Kidney glomerular epithelial cell (primary cell): Measurements from ENCODE around the gene COG7.
"Not testable (repeated sequence)": the region's sequence is repeated elsewhere in the genome, so short reads cannot be mapped to it uniquely, and the experiment has no call there.

Experiments used
- DNase-seq: peaks from one replicate; lab custom pipeline; 2025; lab: John Stamatoyannopoulos, UW

Gene COG7

DNA sequence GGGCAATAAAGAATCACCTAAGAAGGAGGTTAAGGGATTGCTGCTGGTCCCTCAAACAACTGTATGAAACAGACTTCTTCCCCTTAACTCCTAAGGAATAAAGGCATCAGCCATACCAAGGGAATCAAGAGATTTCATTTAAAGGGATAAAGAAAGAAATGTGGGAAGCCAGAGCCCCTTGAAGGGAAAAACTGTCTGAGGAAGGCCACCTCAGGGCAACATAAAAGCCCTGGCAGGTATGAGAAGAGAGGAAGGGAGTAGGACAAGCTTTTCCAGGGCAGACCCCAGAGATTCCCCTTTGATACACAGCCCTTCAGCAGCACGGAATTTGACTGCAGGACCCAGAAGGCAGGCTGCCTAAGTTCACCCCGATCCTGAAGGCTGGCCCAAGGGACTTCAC lies 43.5 kb downstream of the COG7 start:
- DNase-seq, result no peak

DNA sequence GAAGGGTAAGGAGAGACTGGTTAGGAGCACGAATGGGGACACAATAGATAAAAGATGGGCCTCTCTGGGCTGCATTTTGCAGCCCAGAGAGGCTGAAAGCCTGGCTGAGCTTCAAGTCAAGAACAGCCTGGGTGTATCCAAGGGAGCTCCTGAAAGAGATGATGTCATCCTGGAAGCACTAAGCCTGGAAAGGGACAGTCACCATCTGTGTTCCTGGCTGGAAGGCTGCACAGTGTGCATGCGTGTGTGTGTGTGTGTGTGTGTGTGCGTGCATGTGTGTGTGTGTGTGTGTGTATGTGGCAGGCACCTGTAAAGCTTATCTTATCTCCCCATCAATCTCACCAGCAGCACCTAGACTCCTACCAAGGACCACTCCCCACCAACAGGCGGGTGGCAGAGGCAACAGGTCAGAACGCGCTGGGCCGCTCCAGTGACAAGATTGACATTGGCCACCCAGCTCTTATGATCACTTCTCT lies 44.1 kb downstream of the COG7 start:
- peak; percentile 8 for DNase-seq

DNA sequence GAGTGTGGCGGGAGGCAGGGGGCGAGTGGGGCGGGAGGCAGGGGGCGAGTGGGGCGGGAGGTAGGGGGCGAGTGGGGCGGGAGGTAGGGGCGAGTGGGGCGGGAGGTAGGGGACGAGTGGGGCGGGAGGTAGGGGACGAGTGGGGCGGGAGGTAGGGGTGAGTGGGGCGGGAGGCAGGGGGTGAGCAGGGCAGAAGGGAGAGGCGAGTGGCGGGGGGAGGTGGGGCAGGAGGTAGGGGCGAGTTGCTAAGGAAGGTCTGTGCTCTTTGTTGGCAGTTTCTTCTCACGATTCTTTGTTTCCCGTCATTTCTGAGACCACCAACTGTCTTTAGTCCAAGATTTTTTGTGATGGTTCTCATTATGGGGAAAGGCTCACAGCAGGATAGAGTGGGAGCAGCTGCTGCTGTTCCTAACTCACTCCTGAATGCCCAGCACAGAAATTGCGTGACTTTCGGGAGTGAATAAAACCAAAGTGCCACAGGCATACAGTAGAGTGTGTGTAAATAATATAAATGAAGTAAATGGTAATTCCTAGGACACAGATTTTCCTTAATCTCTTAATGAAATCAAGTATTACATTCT lies 44.7 kb downstream of the COG7 start:
- no peak for DNase-seq

DNA sequence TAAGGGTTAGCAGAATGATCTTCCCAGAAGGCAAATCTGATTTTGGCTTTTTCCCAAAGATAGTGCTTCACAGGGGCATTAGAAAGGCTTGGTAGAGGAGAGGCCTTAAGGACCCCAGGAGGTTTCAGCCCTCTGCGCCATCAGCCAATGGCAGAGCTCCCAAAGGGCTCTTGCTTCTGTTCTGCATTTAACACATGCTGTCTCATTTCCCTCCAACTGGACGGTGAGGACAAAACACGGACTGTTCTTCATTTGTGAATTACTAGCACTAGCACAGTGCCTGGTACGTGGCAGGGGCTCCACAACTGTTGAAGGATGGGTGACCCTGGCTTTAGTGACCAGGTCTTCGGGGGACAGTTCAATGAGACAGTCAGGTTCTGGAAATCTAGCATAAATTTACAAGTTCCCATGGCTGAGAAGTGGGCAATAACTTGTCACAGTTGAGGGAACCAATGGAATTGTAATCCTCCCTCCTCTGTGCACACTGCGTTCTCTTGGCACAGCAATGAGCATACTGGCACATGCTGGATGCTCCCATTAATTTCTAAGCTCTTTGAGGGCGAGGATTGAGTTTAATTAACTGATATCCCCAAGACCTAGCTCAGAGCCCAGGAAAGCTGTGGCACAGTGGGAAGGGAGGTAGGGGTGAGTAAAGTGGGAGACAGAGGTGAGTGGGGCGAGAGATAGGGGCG lies 45.4 kb downstream of the COG7 start:
- DNase-seq, result no peak

DNA sequence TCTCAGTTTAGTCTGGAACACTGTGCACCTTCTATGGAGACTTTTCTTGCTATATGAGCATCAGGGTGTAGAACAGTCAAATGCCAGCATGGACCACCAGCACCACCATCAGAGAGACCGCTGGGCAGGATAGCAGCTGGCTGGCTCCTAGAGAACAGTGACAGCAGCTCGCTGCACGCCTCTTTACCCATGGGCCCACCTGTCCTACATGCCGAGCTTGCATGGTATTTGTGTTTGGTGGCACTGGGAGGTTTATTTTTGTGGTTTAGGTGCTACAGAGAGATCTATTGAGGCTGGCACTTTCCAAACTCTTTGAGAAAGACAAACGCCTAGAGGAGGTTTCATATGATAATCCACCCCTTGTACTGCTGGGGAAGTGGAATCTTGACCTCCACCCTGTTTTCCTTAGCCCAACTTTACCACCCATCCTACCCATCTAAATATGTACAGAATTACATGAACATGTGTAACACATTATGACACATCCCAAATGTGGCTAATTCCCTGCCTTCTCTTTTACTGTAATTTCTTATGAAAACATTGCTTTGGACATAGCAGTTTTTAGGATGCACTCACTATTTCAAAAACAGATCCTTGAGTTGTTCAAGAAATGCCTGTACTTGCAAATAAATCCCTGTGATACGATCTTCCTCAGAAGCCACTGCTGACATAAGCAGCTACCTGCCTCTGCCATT lies 46.3 kb downstream of the COG7 start:
- DNase-seq, result no peak

DNA sequence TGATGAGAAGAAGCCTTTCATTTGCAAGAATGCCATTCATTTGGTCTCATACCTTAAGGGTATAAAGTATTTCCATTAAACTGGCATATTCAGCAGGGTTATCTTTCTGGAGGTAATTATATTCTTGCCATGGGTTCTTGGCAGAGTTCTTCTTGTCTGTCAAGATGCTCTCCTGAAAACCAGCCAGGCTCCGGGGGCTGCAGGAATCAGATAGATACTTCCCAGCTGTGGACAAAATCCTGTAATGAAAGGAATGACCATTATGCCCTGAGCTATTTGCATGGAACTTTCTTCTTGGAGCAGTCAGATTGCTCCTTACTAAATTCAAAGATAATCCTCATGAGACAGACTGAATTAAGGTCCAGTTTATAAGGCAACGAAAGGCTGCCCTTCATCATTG lies 47.0 kb downstream of the COG7 start:
- no peak for DNase-seq

DNA sequence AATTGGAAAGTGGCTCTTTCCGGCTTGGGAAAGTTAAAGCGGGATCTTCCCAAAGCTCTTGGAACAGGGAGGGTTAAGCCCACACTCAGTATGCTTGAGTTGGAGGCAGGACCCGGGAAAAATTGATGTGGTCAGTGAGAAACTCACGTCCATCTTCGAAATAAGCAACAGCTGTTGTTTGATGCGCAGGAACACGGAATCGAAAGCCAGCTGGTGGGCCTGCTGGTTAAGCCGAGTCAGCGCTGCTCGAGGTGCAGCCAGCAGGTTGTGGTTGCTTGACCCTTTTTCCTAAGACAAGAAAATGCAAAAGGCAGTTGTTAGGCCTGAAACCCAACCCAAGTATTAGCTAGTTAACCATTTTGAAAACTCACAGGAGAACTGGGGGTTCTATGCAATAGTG lies 49.4 kb downstream of the COG7 start:
- DNase-seq, result no peak

DNA sequence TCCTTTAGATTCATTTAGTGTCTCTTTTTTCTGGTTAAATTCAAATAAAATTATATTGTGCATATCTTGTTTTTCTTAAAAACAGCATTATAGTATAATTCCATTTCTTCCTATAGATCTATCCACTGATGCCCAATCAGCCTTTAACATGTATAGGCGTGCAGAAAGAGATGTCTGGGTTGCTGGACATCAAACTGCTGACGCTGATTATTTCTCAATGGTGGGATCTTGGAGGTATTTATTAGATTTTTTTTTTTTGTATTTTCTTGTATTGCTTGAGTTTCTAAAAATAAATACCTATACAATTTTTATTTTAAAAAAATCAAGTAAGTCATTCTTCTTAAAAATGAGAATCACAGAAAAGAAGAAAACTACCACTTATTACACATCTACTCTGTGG lies 50.9 kb downstream of the COG7 start:
- no peak for DNase-seq

DNA sequence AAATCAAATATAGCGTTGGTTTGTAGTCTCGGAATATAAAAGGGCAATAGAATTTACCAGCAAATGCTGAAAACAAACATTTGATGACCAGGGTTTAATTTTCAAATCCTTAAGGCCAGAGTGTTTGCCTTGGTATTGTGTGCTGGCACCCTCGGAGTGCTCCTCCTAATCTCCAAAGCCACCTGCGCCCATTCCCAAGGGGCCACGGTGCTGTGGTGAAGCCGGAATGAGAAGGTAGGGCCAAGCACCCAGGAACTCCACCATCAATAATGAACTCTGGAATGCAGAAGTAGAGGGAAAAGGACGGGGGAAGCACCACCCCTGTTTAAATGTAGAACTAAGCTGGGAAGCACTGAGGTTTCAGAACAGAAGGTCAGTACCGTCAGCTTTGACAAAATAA lies 51.9 kb downstream of the COG7 start:
- no peak for DNase-seq

DNA sequence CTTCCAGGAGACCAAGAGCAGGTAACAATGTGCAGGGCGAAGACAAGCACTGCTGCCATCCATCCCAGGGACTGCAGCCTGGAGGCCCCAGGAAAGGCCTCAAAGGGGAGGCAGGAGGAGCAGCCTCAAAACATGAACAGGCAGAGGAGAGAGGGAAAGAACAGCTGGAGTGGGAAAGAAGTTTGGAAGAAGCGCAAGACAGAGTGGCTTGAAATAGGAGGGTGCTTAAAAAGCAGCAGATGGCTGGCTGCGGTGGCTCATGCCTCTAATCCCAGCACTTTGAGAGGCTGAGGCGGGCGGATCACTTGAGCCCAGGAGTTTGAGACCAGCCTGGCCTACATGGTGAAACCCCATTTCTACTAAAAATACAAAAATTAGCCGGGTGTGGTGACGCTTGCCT lies 52.5 kb downstream of the COG7 start:
- DNase-seq, result not testable (repeated sequence)

DNA sequence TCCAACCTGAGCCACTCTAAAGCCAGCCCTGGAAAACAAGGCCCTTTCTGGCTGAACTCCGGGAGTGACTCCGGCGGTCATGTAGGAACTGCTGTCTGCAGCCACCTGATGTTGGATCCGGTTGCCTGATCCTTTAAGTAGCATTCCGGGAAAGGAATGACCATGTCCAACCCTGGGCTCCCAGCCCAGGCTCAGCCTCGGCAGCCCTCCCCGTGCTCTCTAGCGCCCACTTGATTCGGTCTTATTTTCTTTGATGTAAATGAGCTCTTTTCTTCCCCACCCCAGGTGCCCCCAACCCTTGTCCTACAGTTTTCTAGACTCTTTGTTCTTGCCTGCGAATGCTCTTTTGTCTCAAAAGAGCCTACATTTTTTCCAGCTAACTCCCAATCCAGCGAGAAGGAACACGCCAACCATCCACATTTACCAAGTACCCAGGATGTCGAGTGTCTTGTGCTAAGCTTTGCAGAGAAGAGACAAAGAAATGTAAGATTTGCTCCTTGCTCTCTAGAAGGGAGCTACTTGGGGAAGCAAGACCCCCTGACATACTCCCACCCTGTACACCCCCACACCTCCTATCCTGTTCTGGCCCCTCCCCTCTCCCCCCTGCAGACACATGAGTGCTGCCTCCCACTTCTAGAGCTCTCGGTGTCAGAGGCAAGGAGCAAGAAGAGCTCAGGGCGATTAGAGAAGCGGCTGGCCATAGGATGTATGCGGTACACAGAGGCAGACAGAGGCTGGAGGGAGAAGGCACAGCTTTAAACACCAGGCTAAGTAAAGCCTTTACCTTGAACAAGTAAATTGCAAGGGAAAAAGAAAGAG lies 53.8 kb downstream of the COG7 start:
- DNase-seq, result no peak

DNA sequence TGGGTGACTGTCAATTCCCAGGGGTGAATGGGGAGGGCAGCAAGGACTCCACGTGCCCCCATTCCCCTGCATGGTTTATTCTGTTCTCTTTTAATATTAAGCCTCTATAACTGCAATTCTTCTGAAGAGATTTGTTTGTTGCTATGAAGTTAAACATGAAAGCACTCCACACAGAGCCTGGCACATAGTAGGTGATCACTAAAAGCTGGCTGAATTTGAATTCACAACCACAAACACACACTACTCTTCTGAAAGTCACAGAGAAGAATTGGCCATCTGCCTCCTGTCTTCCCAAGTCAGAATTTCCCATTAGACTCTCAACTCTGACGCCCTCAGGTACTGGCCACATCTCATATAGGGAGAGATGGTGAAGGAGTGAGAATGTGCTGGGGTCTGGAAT lies 55.5 kb downstream of the COG7 start:
- no peak for DNase-seq

DNA sequence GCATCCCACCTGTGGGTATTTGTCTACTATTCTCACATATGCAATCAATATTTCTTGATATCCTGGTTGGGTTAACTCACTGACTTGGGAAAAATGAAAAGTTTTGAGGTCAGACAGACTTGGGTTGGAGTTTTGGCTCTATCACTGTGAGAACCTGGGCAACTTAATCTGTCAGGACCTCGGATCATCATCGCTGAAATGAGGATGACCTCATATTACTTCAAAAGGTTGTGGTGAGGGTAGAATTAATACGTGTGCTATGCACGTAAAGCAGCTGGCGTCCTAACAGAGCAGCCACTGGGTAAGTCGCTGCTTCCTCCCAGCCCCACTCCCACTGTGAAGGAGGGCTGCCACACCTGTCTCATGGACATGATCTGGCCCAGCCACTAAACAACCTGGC lies 57.3 kb downstream of the COG7 start:
- no peak for DNase-seq

DNA sequence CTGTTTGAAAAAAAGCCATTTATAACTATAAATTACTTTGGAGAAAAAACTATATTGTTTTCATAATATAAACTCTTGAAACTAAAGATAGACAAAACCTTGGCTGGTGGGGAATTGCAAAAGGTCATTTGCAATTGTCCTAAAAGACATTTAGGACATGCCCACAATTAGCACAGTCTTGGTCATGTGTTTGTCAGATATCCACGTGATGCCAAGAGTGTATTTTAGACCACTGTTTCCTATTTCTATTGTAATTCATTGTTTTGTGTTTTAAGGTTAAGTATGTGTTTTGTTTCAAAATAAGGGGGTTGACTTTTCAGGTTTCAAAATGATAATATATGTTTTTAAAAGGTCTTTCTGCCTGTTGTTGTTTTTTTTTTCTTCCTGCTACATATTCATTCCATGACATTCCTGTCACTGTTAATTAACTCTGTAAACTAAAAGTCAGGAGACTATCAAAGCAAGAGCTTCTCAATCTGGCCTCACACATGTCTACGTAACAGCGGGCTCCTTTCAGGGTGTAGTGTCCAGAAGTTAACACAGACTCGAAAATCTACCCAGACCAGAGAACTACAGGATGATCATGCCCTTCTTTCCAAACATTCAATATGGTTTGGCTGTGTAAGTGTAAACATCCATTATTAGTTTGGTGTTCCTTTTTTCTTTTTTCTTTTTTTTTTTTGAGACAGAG lies 58.7 kb downstream of the COG7 start:
- no peak for DNase-seq

DNA sequence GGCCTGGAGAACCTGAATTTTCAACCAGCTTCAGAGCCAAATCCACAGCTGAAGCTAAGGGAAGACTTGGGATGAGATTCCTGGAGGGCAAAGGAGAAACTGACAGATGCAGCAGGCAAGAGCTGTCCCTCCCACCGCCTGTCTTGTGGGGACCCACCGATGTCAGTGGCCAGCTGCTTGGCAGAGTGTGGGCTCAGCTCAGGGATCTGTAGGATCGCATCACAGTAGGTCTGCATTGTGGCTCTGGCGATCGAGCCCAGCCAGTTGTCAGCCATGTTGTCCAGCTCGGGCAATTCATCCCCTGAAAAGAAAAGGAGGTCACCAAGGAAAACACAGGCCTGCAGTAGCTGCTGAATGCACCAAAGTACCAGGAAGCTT lies 60.8 kb downstream of the COG7 start:
- DNase-seq, result no peak

DNA sequence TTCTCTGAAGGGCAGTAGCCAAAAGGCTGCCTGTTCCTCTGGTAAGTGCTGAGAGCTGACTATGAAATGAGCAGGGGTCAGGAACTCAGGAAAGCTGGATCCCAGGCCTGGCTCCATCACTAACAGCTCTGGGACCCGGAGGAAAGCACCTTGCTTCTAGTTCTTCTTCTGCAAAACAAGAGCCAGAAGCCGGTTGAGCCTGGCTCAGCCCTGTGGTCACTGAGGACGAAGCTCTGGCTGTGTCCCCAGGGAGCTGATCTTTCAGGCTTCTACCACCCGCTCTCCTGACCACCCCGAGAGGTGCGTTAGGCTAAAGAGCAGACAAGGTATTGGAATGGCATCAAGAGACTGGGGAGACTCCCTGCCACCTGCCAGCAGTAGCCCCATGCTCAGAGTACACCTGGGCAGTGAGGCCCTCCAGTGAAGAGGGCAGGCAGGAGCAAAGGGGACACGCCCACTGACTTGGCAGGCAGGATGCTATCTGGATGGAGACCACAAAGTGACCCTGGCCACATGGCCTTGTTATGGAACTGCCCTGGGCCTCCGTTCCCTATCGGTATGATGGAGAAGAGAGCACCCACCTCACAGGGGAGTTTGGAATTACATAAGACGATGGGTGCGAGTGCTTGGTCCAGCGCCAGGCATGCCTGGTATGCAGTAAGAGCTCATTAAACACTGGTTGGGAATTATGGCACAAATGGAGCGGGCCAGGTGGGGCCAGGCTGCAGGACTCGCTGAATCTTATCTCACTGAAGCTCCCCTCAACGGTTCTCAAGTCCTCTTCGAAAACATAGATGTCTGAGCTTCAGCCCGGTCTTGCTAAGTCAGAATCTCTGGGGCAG lies 61.4 kb downstream of the COG7 start:
- no peak for DNase-seq

DNA sequence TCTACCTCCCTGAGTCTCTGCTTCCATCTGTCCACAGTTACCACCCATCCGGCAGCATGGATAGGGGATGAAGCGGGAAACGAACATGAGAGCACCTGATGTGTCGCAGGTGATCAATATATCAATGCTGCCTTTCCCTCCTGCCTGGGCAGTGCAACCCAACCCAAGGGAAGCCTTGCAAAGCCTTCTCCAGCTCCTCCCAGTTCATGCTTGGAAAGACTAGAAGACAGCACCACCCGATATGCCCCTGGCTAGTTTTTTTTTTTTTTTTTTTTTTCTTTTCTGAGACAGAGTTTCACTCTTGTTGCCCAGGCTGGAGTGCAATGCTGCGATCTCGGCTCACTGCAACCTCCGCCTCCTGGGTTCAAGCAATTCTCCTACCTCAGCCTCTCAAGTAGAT lies 63.1 kb downstream of the COG7 start:
- not testable (repeated sequence) for DNase-seq

DNA sequence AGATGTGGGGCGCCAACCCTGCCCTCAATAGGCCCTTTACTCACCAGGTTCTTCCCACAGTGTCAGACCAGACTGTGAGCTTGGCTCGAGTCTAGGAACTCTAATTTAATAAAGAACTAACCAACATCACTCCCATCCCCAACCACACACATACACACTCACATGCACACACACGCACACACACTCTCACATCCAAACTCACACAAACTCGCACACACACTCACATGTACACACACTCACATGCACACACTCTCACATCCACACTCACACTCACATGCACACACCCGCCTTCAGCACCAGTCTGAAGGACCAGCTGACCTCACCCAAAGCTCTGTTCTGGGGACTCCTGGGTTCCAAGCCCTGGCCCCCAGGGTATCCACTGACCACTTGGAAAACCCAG lies 63.8 kb downstream of the COG7 start:
- DNase-seq, result no peak

DNA sequence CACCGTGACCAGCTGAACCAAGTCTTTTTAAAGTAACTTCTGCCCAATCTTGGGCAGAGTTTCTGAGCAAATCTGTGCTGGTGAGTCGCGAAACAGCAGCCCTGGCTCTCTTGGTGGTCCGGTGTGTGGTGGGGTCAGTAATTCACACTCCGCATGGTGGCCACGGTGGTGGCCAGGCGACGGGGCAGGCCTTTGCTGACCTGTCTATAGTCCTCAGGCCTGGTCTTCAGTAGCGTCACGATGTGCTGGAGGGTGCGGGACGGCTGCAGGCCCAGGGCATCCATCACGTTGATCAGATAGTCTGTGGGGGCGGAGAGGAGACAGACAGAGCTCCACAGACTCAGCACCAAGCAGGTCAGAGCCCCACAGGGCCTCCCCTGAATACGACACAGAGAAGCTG lies 64.2 kb downstream of the COG7 start:
- DNase-seq, result no peak

DNA sequence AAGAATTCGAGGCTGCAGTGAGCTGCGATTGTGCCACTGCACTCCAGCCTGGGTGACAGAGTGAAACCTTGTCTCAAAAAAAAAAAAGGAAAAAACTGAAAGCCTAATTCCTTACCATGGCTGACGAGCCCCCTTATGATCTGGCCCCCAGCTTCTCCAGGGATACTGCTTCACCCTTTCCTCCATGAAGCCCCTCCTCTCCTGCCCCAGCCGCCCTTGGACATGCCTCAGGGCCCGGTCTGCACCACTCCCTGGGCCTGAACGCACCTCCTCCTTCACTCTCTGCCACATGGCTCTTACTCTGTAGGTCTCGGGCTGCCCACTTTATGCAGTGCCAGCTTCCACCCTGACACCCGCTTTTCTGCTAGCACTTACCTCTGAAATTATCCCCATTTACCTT lies 65.3 kb downstream of the COG7 start:
- no peak for DNase-seq

DNA sequence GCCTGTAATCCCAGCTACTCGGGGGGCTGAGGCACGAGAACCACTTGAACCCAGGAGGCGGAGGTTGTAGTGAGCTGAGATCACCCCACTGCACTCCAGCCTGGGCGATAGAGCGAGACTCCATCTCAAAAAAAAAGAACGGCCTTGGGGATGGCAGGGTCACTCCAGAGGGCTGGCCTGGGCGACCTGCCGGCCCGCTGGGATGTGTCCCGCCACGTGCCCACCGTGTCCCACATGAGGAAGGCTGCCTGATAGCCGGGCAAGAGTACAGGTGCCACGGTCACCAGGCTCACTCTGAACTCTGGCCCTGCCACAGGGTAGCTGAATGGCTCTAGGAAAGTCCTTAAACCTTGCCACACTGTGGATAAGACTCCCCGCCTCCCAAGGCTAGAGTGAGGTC lies 67.5 kb downstream of the COG7 start:
- no peak for DNase-seq
